Lower leg skin (tissue), 4 donors: ENCODE measurements around the gene DCST1. TPM values are rescaled to one million over a fixed set of nuclear protein-coding genes. Genes with fewer than 3 reads are reported as not detected.

Source experiments
- DNase-seq, 2 donors: peaks; one replicate each; pipeline ENCODE4 v3.0.0-alpha.2; 2019; ENCODE audit warnings: low spot score in 2 of 2
- H3K4me3 ChIP-seq: fragments of 200-600 bp; sonication (generic); 2 replicates; pipeline ENCODE4 v1.5.1; 2017; ENCODE audit warnings: mild to moderate bottlenecking, low read depth; ENCODE audit not compliant: poor library complexity, severe bottlenecking
- CTCF ChIP-seq, 3 donors: fragments of 450-650 bp; IDR thresholded peaks; one replicate each; pipeline ENCODE4 v1.5.1; 2016; ENCODE audit warnings: antibody characterized with exemption in 3 of 3, mild to moderate bottlenecking in 3 of 3, moderate library complexity in 2 of 3
- POLR2A ChIP-seq, 2 donors: fragments of 450-650 bp; IDR thresholded peaks; one replicate each; pipeline ENCODE4 v1.6.1; 2016 to 2017; ENCODE audit warnings: antibody characterized with exemption in 2 of 2, mild to moderate bottlenecking in 1 of 2, moderate library complexity in 1 of 2
- WGBS, 2 donors: methylation state at CpG; one replicate each; pipeline ENCODE4 v1.1.5; 2018; 5-methylcytosine and 5-hydroxymethylcytosine counted together
- intact Hi-C: fragments of 100-400 bp; cut with DNase I; formaldehyde crosslinking; loops from one replicate; pipeline ENCODE4 v1.15.0; 2023; ENCODE audit warnings: low total_unique reads
- total RNA-seq, 4 donors: library from RNA; depleted of rRNA; stranded (reverse); fragments of >200 nt; gene quantifications; one replicate each; pipeline ENCODE4 v1.1.0, GENCODE V29; 2016

The DCST1 gene
- total RNA-seq, 4 donors from 2014 or later, result 0.38 to 3.6 (median 0.87) TPM

- H3K4me3 ChIP-seq, result no peak overlapping the region
- intact Hi-C loops, result loop anchor here (2.0 to 5.0 kb wide), 2 partner anchors 17 to 34 kb away; no protein-coding TSS in a partner anchor
- no peak for DNase-seq
- 3% methylated on average over 36 to 37 of the region's 68 CpGs for WGBS, 2 donors
- no peak for TF ChIP-seq POLR2A (IDR thresholded peaks at IDR 0.05)
- no peak for TF ChIP-seq CTCF (IDR thresholded peaks at IDR 0.05)
Measured at GRCh38 chr1:155081472-155082300, 48.1 kb downstream of the DCST1 start.

DNA sequence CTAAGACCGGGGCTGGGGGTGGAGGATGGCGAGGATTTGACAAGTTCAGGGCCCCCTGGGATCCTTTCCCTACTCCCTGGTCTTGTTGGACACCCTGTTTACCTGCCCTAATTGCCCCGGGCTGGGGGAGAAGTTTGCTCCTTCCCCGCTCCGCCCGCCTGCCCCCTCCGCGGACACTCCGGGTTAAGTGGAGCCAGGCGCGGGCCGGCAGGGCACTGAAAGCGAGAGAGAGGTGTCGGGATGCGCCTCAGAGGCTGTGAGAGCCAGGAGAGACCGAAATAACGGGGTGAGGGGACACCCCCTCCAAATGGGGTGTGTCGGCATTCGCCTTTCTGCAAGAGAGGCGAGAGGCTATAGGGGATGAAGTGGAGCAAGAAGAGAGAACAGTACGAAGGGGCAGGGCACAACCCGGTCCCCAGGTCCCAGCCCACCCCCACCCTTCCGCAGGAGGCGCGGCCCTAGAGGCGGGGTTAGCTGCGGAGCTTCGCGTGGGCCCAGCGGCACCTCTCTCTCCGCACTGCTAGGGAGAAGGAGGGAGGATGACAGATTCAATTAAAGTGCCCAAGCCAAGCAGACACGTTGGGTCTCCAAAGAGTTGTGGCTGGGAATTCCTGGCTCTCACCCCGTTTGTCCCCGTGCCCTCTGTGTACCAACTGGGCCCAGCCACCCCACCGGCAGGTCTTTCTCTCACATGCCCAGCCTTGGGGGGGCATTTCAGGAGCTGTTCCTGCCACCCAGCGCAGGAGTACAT, 48.9 kb downstream of the DCST1 start:
- DNase-seq, result no peak
- no peak for TF ChIP-seq CTCF (IDR thresholded peaks at IDR 0.05)
- TF ChIP-seq POLR2A (IDR thresholded peaks at IDR 0.05), result no peak
- H3K4me3 ChIP-seq, result no peak overlapping the region
- 3 to 4% methylated on average over 36 of the region's 36 CpGs for WGBS, 2 donors
- intact Hi-C loops, result loop anchor here (2.0 to 5.0 kb wide), 2 partner anchors 18 to 35 kb away; no protein-coding TSS in a partner anchor

GRCh38 chr1:155083052-155083541, 49.5 kb downstream of the DCST1 start:
- WGBS, 2 donors, result 27 to 30% methylated on average over 3 to 5 of the region's 6 CpGs
- TF ChIP-seq CTCF (IDR thresholded peaks at IDR 0.05) (no peak), POLR2A (IDR thresholded peaks at IDR 0.05) (no peak)
- DNase-seq, result peak in 1 of 2 donors; percentile 93
- H3K4me3 ChIP-seq, result no peak overlapping the region
- intact Hi-C loops, result loop anchor here (2.0 to 5.0 kb wide), 2 partner anchors 18 to 36 kb away; no protein-coding TSS in a partner anchor

DNA sequence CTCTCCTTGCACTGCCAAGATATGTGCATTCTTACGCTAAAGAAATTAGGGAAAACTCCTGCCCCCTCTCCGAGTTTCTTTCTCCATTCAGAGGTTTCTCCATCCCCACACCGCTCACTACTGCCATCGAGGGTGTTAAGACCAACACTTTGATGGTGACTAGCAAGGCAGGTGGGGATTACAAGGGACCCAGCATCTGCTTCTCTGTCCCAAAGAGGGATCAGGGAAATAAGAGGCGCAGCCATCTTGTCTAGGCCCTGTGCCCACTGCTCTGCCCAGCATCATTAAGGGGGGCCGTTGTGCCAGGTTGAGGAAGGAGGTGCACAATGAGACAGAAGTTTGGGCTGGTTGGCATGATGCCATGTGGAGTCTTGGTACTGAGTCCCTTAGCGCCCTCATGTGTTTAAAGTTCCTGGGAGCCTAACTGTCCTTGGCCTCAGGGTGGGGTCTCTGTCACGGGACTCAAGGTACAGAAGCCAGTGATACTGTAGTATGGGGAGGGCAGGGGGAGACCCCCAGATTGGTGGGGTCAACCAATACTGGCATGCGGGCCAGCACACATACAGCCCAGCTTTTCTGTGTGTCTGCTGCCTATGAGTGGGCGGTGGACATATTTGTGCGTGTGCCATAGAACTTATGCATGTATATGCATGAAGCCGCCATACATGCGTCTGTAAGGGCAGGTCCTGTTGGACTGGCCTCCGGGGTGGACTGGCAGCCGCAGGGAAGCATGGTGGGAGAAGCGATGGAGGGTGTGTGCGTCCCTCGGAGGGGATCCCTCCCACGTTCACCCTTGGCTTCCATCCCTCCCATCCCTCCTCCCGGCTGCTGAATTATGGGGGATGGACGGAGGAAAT, 50.5 kb downstream of the DCST1 start:
- no peak overlapping the region for H3K4me3 ChIP-seq
- no peak for TF ChIP-seq POLR2A (IDR thresholded peaks at IDR 0.05)
- WGBS, 2 donors, result 15 to 19% methylated on average over 21 of the region's 21 CpGs
- intact Hi-C loops, result loop anchor here (2.0 to 5.0 kb wide), 2 partner anchors 19 to 37 kb away; no protein-coding TSS in a partner anchor
- peak; percentile 84 to 93 for DNase-seq

DNA sequence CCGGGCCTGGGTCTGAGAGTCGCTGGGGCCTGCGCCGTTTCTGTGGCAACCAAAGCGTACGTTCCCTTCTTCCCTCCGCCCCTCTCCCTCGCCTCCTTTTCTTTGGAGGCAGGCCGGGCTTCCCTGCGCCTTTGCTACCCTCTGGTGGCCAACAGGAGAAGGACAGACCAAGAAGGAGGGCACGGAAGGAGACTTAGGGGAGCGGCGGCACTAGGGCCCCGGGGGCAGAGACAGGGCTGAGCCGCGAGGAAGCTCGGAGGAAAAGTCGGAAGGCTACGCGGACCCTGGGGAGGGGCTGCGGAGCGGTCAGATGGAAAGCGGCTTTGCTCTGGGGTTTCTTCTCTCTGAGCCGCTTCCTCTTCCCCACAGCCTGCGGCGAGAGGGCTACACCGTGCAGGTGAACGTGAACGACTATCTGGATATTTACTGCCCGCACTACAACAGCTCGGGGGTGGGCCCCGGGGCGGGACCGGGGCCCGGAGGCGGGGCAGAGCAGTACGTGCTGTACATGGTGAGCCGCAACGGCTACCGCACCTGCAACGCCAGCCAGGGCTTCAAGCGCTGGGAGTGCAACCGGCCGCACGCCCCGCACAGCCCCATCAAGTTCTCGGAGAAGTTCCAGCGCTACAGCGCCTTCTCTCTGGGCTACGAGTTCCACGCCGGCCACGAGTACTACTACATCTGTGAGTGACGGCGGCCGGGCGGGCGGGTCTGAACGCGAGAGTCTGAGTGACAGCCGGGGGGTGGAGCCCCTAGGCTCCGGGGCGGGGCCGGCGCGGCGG, 51.3 kb downstream of the DCST1 start:
- 0 to 2% methylated on average over 34 to 38 of the region's 67 CpGs for WGBS, 2 donors
- intact Hi-C loops, result loop anchor here (5.0 kb wide), 1 partner anchor 38 kb away; no protein-coding TSS in a partner anchor
- peak; percentile 92 to 99 for DNase-seq
- TF ChIP-seq POLR2A (IDR thresholded peaks at IDR 0.05), result no peak
- peak in 1 of 3 donors; percentile 95 for TF ChIP-seq CTCF (IDR thresholded peaks at IDR 0.05)
- peak overlapping the region; percentile 26 for H3K4me3 ChIP-seq
